ENCODE data around the gene ITPR1.

GRCh38 chr3:4475804-4476203 is 17.3 kb upstream of the ITPR1 start:
- TF ChIP-seq POLR2A (IDR thresholded peaks at IDR 0.05) (no peak), CTCF (IDR thresholded peaks at IDR 0.05) (no peak)

Measured in heart left ventricle (tissue), 13 donors.